A549 (cell line): ENCODE measurements around the gene WDR13. TPM values are rescaled to one million over a fixed set of nuclear protein-coding genes. Genes with fewer than 3 reads are reported as not detected.

Source experiments
- ATAC-seq, 2 experiments: fragments of 200-7000 bp in 1 of 2; fragments of >200 bp in 1 of 2; cut with Nextera tagmentation in 1 of 2; cut with Tn5 transposase in 1 of 2; 3 replicates each; pipeline versions ENCODE4 v1.8.0 to v1.9.1; 2018 to 2020; ENCODE audit warnings: mild to moderate bottlenecking in 1 of 2, moderate library complexity in 1 of 2
- CTCF ChIA-PET: fragments of 300-600 bp; sonication (Branson Sonifier 250); formaldehyde crosslinking; extraction: SDS; loops from one replicate; lab custom pipeline; 2021; ENCODE audit warnings: antibody characterized with exemption, inconsistent platforms; lab: Yijun Ruan, JAX
- POLR2A ChIA-PET: fragments of 350-600 bp; formaldehyde crosslinking; extraction: SDS; loops from one replicate; lab custom pipeline; 2021; ENCODE audit warnings: antibody characterized with exemption, inconsistent platforms; lab: Yijun Ruan, JAX
- DNase-seq, 2 experiments: peaks; one replicate each; pipeline versions ENCODE4 v3.0.0 to v3.0.0-alpha.2; 2011 to 2016; ENCODE audit warnings: low read depth in 1 of 2, low spot score in 1 of 2
- FAIRE-seq: peaks from 2 replicates; lab custom pipeline; 2011; peaks lifted over from hg19 to GRCh38; lab: Jason Lieb, UNC
- H3K27ac ChIP-seq, 2 experiments: fragments of >200 bp; sonication (Bioruptor Twin); formaldehyde crosslinking; 3 replicates each; pipeline ENCODE4 v1.5.1; 2016 to 2017
- H3K4me1 ChIP-seq: fragments of >200 bp; sonication (Bioruptor Twin); formaldehyde crosslinking; 3 replicates; pipeline ENCODE4 v1.6.1; 2016
- H3K4me2 ChIP-seq: fragments of >200 bp; sonication (Bioruptor Twin); formaldehyde crosslinking; 3 replicates; pipeline ENCODE4 v1.6.1; 2016
- H3K4me3 ChIP-seq: fragments of >200 bp; sonication (Bioruptor Twin); formaldehyde crosslinking; 3 replicates; pipeline ENCODE4 v1.5.1; 2016
- H3K9me3 ChIP-seq: fragments of >200 bp; sonication (Bioruptor Twin); formaldehyde crosslinking; 3 replicates; pipeline ENCODE4 v1.6.1; 2016
- BHLHE40 ChIP-seq: IDR thresholded peaks from 2 replicates; pipeline ENCODE4 v1.6.1; 2012; ENCODE audit warnings: low read depth, low read length, inconsistent platforms
- CHD4 ChIP-seq: fragments of 200-600 bp; sonication (generic); IDR thresholded peaks from 2 replicates; pipeline ENCODE4 v1.6.1; 2016; ENCODE audit warnings: antibody characterized with exemption, mild to moderate bottlenecking, borderline replicate concordance
- CTCF ChIP-seq: fragments of >200 bp; sonication (Bioruptor Twin); formaldehyde crosslinking; IDR thresholded peaks from 3 replicates; pipeline ENCODE4 v1.5.1; 2016
- EHMT2 ChIP-seq: fragments of 200-600 bp; sonication (generic); IDR thresholded peaks from 2 replicates; pipeline ENCODE4 v1.6.1; 2016; ENCODE audit warnings: antibody characterized with exemption, low read depth, mild to moderate bottlenecking, moderate library complexity
- ESRRA ChIP-seq: fragments of 150-350 bp; IDR thresholded peaks from 2 replicates; pipeline ENCODE4 v1.6.1; 2014; ENCODE audit warnings: mild to moderate bottlenecking, low read length, borderline replicate concordance
- FOSB ChIP-seq: fragments of 250-450 bp; sonication (Bioruptor Pico); IDR thresholded peaks from 2 replicates; pipeline ENCODE4 v1.5.0; 2020; ENCODE audit warnings: mild to moderate bottlenecking, moderate library complexity
- FOSL2 ChIP-seq, 2 experiments: fragments of 450-650 bp in 1 of 2; fragments of >200 bp in 1 of 2; sonication (Bioruptor Twin) in 1 of 2; formaldehyde crosslinking; IDR thresholded peaks; 2 replicates each; pipeline versions ENCODE4 v1.5.0 to v1.6.1; 2016 to 2020; ENCODE audit warnings: mild to moderate bottlenecking in 1 of 2, moderate library complexity in 1 of 2
- FOXS1 ChIP-seq: fragments of 250-450 bp; sonication (Bioruptor Pico); IDR thresholded peaks from 2 replicates; pipeline ENCODE4 v1.5.0; 2020; ENCODE audit warnings: mild to moderate bottlenecking, moderate library complexity
- HDAC2 ChIP-seq: fragments of 200-600 bp; sonication (generic); IDR thresholded peaks from 2 replicates; pipeline ENCODE4 v1.6.1; 2016
- HEYL ChIP-seq: fragments of 250-450 bp; sonication (Bioruptor Pico); IDR thresholded peaks from 2 replicates; pipeline ENCODE4 v1.8.0; 2021; ENCODE audit warnings: mild to moderate bottlenecking, moderate library complexity
- HOXA7 ChIP-seq: fragments of 250-450 bp; sonication (Bioruptor Pico); IDR thresholded peaks from 2 replicates; pipeline ENCODE4 v1.5.0; 2020; ENCODE audit warnings: mild to moderate bottlenecking, moderate library complexity
- KDM5A ChIP-seq: fragments of 200-600 bp; sonication (generic); IDR thresholded peaks from 2 replicates; pipeline ENCODE4 v1.6.1; 2016; ENCODE audit warnings: antibody characterized with exemption, mild to moderate bottlenecking
- MAFK ChIP-seq: fragments of 450-650 bp; IDR thresholded peaks from 2 replicates; pipeline ENCODE4 v1.6.1; 2014; ENCODE audit not compliant: partially characterized antibody
- MYC ChIP-seq: IDR thresholded peaks from 2 replicates; pipeline ENCODE4 v1.6.1; 2012; ENCODE audit warnings: mild to moderate bottlenecking, inconsistent platforms, low read length, improper control_type of control experiment, borderline replicate concordance
- RCOR1 ChIP-seq: fragments of 150-350 bp; IDR thresholded peaks from 2 replicates; pipeline ENCODE4 v1.6.1; 2014; ENCODE audit warnings: antibody characterized with exemption, low read length, low read depth
- REST ChIP-seq: fragments of 200-600 bp; sonication (generic); IDR thresholded peaks from 2 replicates; pipeline ENCODE4 v1.6.1; 2016; ENCODE audit warnings: antibody characterized with exemption, mild to moderate bottlenecking, moderate library complexity
- RFX5 ChIP-seq: fragments of 450-650 bp; IDR thresholded peaks from 2 replicates; pipeline ENCODE4 v1.7.1; 2014; ENCODE audit warnings: antibody characterized with exemption, mild to moderate bottlenecking, moderate library complexity
- SMC3 ChIP-seq: fragments of >200 bp; sonication (Bioruptor Twin); formaldehyde crosslinking; IDR thresholded peaks from 3 replicates; pipeline ENCODE4 v1.6.1; 2018; ENCODE audit warnings: inconsistent platforms
- TP53 ChIP-seq: fragments of 250-450 bp; sonication (Bioruptor Pico); IDR thresholded peaks from 2 replicates; pipeline ENCODE4 v1.5.0; 2021; ENCODE audit warnings: mild to moderate bottlenecking, moderate library complexity
- ZSCAN20 ChIP-seq: fragments of 250-450 bp; sonication (Bioruptor Pico); IDR thresholded peaks from 2 replicates; pipeline ENCODE4 v1.8.0; 2022; ENCODE audit warnings: mild to moderate bottlenecking, moderate library complexity
- WGBS: methylation state at CpG from one replicate; pipeline ENCODE4 v1.1.6; 2017; ENCODE audit errors: missing lambda C conversion rate; 5-methylcytosine and 5-hydroxymethylcytosine counted together
- polyA plus RNA-seq, 4 experiments: library from polyadenylated mRNA; depleted of rRNA in 3 of 4; stranded (reverse); fragments of >200 nt; fragmentation: RNase III in 1 of 4; extraction: RNeasy Plus Mini Kit Qiagen cat#74134 plus additional on column Dnase treatment in 1 of 4; gene quantifications; 2 replicates in 3 of 4; 3 replicates in 1 of 4; pipeline ENCODE4 v1.2.3, GENCODE V29; 2011 to 2017
- TF ChIP-seq, protein P1 (sequence below): fragments of >200 bp; sonication (Bioruptor Twin); formaldehyde crosslinking; IDR thresholded peaks from 3 replicates; pipeline ENCODE4 v1.6.1; 2016

WDR13 gene
- polyA plus RNA-seq, 2 of the 4 experiments (the other 2 are of a cell fraction), result 32.4 to 51.9 TPM

DNA sequence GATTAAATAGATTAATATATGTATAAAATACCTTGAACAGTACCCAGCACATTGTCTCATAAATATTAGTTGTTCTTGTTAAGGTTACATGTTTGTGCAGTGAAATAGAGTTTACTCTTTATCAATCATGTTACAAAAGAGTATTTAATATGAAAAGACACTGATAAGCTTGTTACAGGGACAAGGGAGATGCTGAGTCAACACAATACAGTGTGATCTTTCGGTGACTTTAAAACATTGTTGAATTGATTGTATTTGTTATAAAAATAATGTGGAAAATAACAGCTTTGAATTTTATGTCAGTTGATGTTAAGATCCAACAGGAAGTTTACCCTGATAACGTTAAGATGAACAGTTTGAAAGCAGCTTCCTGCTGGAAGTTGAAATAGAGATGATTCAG is 1.4 kb upstream of the WDR13 start:
- no peak overlapping the region for H3K4me3 ChIP-seq
- DNase-seq (no peak), ATAC-seq (no peak), FAIRE-seq (no peak)
- ChIA-PET CTCF (no interaction called here), POLR2A (no interaction called here)
- 75% methylated on average over 2 of the region's 2 CpGs for WGBS
- no peaks in the 10 kb centered on the region for H3K9me3 ChIP-seq
- TF ChIP-seq MAFK (peak; percentile 61), RCOR1 (no peak)
- no peak overlapping the region for H3K27ac ChIP-seq
- peaks cover 22% of the 10 kb centered on the region for H3K4me1 ChIP-seq
- no peak overlapping the region for H3K4me2 ChIP-seq

DNA sequence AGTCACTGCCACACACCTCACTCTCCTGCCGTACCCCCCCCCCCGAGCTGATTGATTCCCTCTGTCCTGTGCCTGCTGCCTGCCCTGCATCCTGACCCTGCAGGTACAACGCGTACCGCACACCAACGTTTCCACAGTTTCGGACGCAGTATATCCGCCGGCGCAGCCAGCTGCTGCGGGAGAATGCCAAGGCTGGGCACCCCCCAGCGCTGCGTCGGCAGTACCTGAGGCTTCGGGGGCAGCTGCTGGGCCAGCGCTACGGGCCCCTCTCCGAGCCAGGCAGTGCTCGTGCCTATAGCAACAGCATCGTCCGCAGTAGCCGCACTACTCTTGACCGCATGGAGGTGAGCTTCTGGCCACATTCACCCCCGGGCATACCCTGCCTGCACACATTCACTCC is 1.3 kb downstream of the WDR13 start:
- WGBS, result 85% methylated on average over 9 of the region's 25 CpGs
- TF ChIP-seq TP53 (CRISPR knock-in tag) (no peak), HEYL (CRISPR knock-in tag) (no peak), CHD4 (no peak), KDM5A (no peak), CTCF (no peak), HDAC2 (no peak), FOSL2 (IDR thresholded peaks at IDR 0.05) (no peak), FOSL2 (CRISPR knock-in tag; IDR thresholded peaks at IDR 0.05) (no peak), SMC3 (no peak), ZSCAN20 (CRISPR knock-in tag) (no peak), REST (no peak), MYC (no peak), ESRRA (no peak), HOXA7 (CRISPR knock-in tag) (no peak), FOXS1 (CRISPR knock-in tag) (no peak), FOSB (no peak), RFX5 (no peak), BHLHE40 (no peak), EHMT2 (no peak)
- TF ChIP-seq, protein P1, sequence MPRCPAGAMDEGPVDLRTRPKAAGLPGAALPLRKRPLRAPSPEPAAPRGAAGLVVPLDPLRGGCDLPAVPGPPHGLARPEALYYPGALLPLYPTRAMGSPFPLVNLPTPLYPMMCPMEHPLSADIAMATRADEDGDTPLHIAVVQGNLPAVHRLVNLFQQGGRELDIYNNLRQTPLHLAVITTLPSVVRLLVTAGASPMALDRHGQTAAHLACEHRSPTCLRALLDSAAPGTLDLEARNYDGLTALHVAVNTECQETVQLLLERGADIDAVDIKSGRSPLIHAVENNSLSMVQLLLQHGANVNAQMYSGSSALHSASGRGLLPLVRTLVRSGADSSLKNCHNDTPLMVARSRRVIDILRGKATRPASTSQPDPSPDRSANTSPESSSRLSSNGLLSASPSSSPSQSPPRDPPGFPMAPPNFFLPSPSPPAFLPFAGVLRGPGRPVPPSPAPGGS, result no peak
- TF ChIP-seq, all 56 proteins: peak for 0

More for the DNA sequence above, 1.3 kb downstream of the WDR13 start:
- peaks cover 11% of the 10 kb centered on the region; the same call in 2 of the 3 replicates for H3K4me1 ChIP-seq
- peak overlapping the region; percentile 89 for H3K4me2 ChIP-seq
- peak overlapping the region; percentile 70 for H3K4me3 ChIP-seq
- FAIRE-seq (no peak), DNase-seq (no peak), ATAC-seq (no peak)
- peak overlapping the region; percentile 99 for H3K27ac ChIP-seq
- H3K9me3 ChIP-seq, result no peaks in the 10 kb centered on the region
- POLR2A ChIA-PET, result interaction anchor here (0.5 to 1.0 kb wide), 10 partner anchors 9 to 1381 kb away, joined by 3 to 13 read pairs (median 4); partner anchors contain the start of genes HDAC6, RBM3 and TBC1D25
- CTCF ChIA-PET, result interaction anchor here (0.9 kb wide), 1 partner anchor 97 kb away, joined by 5 read pairs; no protein-coding TSS in a partner anchor
